Left kidney (tissue), 2 donors: ENCODE results near the gene PYROXD2. TPM values are rescaled to one million over a fixed set of nuclear protein-coding genes. Genes with fewer than 3 reads are reported as not detected.

Experiments
- DNase-seq: peaks from one replicate; pipeline ENCODE4 v3.0.0-alpha.2; 2013
- polyA plus RNA-seq: library from polyadenylated mRNA; unstranded; fragments of 120-200 nt; gene quantifications from one replicate; pipeline ENCODE4 v1.2.1, GENCODE V29; 2013; ENCODE audit not compliant: insufficient read length

Gene PYROXD2
- polyA plus RNA-seq, 1 donor, result 22.3 TPM

DNA sequence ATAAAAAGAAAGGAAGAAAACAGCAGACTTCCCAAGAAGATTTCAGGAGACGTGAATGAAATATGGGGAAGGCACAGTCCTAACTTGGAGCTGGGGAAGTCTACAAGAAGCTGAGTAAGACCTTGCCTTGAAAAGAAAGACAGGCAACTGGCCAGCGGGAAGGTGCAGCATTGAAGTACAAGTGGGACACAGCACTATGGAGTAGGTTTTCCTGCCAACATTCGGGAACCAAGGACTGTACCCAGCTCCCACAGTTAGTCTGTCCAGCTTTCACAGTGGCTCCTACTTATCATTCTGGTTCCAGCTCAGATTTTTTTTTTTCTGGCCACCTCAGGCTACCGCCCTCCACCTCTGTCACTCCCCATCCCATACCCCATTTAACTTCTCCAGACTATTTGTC lies 21.7 kb upstream of the PYROXD2 start:
- no peak for DNase-seq

DNA sequence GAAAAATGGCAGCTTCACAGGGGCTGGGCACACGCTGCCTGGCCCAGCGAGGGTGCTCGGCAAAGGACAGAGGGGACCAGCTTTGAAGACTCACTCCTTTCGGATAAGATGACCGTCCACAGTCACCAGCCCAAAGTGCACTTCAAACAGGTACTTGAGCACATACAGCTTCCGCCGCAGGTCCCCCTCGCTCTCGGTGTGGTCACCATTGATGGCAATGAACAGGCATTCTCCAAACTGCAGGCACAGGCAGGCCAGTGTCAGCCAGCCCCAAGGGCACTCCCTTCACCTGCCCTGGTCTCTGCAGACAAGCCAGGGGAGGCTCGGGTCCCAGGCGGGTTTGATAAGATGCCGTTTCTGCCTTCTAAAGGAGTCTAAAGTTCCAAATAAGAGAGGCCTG lies 20.2 kb upstream of the PYROXD2 start:
- DNase-seq, result no peak

DNA sequence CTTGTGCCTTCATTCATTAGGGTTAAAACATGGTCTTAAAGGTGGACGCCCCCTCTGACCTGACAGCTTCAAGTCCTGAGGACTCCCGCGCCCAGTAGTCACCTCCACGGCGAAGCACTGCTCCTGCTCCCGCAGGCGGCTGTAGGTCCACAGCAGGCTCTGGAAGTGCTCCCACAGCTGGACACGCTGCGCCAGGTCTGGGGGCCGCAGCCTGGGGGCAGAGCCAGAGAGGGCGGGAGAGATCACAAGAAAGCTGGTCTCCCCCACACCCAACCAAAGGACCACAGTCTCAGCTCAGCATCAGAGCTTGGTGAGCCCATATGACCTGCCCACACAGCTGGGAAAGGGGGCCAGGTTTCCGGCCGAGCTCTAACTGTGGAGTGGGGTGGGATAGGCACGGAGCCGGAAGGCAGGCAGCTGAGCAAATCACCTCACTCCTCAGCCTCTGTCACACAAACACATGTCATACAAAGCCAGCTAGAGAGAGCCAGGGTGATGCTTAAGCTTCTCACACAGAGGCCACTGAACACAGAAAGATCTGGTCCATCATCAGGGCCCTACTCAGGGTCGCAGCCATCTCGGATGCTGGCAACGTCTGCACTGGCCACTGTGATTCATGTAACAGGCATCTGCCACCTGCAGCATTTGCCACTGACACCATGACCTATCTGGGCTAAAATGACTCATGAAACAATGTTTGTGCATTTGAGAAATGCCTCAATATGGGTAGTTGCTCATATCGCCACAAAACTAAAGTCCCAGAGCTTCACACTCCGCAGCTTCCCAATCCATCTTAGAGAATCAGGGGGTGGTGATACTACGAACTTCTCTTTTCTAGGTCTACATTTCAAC lies 19.1 kb upstream of the PYROXD2 start:
- no peak for DNase-seq

DNA sequence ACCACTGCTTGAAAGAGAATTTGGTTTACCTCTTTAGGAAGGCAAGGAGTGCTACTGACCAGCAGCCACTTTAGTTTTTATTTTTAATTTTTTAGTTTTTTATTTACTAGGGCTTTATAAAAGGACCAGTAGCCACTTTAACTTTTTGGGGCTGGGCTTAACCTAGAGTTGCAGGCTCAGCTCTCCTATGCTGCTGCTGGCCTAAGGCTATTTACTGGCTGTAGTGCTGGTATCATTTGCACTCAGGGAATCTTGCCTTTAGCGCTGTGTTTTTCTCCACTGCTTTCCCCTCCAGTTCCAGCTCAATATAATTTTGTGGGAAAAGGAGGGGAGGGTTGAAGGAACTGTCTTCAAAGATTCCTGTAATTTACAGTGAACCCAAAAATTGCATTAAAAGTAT lies 18.4 kb upstream of the PYROXD2 start:
- DNase-seq, result no peak

DNA sequence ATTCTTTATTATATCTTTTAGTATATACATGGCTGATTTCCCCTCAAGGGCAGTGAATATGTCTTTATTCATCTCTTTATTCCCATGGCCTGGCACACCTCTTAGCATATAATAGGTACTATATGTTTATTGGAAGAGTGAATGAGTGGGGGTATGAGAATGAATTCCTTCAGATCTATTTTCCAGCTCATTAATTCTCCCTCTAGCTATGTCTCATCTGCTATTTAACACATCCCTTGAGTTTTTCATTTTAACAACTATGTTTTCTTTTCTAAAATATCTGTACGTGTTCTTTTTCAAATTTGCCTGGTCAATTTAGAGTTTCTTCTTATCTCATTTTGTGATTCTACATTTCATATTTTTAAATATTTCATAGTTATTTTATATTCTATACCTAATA lies 17.3 kb upstream of the PYROXD2 start:
- DNase-seq, result no peak

DNA sequence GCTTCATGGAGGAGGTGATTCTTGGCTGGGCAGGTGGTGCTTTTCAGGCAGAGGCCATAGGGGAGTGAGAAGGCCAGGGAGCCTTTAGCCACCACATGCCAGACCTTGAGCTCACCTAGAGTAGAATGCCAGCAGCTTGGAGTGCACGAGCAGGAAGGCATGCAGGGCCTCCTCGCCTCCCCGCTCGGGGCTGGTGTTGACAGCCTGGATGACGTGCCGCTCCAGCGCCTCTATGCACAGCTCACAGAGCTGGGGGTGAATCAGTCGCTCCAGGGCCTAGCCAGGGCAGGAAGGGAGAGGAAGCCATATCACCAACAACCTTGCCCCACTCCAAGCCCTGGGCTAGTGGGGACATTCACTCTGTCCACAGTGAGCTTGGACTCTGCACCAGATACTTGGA lies 16.0 kb upstream of the PYROXD2 start:
- DNase-seq, result no peak

DNA sequence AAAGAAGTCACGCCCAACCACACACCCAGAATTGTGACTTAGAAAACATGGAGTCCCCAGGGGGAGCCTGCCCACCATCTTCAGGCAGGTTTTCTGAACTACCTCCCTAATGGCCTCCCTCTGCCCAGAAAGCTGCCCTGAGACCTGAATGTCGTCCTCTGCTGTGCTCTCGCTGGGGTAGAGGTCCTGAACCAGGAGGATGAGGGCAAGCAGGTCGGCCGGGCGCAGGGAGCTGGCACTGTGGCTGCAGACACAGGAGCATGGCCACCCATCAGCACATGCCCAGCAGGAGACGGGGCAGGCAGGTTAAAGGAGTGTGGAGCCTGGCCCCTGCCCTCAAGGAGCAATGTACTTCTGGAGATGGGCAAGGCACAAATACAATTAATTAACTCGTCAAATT lies 15.4 kb upstream of the PYROXD2 start:
- DNase-seq, result no peak

DNA sequence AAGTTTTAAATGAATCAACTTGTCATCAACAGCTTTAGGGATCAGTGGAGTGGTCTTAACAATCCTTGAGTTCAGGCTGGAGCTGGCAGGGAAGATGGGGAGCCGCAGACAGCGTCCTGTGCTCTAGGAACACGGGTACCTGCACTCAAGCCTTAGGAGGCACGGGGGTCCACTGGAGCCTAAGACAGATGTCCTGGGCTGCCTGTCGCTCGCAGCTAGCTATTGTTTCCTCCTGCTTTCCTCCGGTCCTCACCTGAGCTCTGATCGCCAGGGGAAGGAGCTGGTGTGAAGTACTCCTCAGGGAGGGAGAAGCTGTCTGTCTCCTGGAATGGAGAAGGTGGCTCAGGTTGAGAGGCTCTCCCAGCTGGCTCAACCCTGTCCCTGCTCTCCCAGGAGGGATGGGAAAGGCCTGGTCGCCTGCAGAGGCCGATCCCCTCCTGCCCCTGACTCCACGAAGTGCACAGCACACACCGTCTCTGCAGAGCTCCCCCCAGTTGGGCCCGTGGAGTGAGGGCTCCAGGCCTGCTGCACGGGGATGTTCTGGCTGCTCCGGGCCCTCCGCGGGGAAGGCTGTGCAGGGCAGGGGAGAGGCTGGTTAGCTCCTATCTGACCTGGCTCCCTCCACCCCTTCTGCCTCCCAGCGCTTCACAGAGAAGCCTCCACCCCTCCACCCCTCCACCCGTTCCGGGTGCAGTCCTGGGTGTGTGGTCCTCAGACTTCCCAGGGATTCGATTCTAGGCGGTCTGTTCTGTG lies 14.5 kb upstream of the PYROXD2 start:
- DNase-seq, result no peak

DNA sequence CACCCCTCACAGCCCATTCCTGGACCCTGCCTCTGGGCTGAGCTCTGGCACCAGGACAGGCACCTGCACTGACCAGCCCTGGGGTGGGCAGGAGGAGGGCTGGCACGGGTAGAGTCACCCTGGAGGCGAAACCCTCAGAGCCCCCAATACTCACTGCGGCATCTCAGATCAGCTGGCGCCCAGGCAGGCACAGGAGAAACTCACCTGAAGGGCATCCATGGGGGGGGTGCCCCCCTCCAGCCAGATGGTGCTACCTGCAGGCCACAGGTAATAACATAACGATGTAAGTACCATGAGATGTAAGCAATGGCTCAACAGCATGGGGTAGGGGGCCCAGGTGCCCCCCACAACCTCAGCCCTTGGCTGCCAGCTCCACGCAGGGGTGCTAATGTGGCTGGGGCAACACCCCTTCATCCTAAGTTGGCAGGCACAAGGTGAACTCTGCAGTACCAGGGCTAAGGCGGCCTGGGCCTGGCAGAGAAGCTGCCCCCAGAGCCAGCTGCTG lies 12.1 kb upstream of the PYROXD2 start:
- no peak for DNase-seq

DNA sequence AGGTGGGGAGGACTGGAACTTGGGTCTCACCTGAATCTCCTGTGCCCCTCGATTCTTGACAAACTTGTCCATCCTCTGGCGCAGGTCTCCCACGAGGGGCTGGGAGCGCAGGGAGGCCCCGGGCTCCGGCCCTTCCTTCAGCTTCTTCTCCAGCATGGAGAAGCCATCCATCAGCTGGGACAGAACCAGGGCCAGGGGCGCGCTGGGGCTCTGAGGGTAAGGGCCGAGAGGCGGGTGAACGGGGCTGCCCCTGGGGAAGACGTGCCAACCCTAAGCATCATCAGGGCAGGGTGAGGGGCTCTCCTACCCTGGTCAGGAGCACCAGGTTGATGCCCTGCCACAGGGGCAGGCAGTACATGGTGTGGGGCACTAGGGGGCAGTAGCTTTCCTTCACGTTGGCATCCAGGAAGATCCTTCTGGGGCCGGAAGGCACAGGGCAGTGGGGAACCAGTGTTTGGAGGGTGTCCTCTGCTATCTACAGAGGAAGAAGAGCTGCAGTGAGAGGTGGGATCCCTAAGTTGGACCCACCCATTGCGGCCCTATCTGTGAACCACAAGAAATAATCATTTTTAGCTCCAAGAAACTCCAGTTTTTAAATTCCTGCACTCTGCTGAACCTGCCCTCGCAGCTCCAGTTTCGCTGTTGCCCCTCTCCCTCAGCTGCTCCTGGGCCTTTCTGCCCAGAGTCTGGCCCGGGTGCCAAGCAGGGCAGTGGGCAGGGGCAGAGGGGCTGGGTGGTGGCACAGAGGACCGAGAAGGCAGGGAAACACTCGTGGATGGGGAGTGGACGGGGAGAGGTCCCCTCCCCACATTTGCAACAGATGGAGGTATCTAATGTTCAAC lies 10.8 kb upstream of the PYROXD2 start:
- no peak for DNase-seq

DNA sequence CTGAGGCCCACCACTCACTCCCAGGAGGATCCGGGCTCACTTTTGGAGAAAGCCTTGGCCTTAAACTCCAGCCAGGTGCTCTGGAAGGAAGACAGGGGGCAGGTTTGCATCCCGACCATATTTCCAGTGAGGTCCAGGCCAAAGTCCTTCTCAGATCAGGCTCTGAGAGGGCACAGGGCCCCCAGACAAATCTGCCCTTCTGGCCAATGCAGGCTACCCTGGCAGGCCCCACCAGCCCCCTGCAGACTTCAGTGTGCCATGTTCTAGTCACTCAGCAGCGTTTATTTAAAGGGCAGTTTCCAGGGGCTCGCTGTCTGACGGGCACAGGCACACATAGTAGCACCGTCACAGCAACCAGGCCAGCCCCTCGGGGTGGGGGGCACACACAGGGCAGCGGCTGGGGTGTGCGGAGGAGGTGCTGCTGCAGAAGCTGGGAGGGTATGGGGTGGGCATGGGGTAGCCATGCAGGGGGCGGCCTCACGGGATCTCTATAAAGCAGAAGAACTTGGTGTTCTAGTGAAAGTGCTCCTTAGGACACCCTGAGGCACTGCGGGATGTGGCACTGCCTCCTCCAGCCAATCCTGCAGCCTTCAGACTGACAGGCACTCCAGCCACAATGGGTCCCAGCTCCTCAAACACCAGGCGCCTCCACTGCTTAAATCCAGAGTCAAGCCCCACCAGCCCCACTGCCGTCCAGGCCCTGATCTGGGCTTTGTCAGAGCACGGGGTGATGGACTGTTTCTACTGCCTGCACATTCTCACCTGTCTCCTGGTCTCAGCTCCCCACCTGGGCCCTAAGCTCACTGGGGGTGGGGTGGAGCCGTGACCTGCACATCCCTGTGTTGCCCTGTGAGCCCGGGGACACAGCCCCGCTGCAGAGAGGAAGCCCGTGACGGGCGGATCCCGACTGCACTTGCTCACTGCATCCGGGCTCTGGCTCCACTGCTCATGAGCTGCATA lies 9.6 kb upstream of the PYROXD2 start:
- DNase-seq, result no peak

DNA sequence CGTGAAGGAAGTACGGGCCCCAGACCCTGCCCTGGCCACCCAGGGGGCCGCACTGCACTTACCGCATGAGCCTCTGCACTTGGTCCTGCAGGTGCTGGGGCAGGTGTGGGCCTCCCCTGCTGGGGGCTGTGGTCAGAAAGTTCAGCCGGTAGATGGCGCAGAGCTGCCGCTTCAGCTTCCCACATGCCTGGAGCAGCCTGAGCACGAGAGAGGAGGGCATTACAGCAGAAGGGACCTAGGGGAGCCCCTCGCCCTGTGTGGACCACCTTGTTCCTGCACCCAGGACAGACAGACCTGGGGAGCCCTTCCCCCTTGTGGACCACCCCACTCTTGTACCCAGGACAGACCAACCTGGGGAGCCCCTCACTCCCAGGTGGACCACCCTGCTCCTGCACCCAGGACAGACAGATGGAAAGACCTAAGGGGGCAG lies 8.7 kb upstream of the PYROXD2 start:
- DNase-seq, result no peak

DNA sequence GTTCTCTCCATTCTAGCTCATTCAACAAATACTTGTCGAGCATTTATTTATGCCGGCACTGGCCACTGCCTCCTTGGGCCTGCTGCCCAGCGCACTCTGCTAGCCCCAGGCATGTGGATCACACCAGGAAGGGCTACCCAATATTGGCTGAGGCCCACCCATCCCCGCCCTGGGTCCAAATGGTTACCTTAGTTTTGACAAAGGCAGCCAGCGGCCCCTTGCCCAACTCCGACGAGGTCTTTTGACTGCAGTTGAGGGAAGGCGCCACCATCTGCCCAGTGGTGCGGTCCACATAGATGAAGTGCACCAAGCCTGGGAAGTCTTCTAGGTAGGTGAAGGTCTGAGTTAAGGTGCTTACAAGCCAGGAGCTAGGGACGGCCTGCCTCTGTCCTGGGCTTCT lies 7.2 kb upstream of the PYROXD2 start:
- no peak for DNase-seq

DNA sequence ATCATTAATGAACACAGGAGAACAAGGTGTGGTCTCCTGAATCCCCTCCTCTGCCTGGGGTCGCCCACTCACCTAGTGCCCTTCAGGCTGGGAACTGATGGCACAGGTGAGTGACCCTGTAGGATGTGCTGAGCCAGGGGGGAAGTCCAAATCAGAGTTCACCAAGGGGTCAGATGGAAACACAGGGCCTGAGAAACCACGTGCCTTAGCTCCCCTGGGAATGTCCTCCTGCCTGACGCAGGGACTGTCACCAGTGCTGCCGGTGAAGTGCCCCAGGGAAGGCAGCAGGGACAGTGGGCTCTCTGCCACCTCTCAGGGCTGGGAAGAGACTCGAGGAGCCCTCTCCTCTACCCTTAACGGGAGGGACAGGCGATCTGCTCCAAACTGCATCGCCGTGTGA lies 5.8 kb upstream of the PYROXD2 start:
- no peak for DNase-seq

DNA sequence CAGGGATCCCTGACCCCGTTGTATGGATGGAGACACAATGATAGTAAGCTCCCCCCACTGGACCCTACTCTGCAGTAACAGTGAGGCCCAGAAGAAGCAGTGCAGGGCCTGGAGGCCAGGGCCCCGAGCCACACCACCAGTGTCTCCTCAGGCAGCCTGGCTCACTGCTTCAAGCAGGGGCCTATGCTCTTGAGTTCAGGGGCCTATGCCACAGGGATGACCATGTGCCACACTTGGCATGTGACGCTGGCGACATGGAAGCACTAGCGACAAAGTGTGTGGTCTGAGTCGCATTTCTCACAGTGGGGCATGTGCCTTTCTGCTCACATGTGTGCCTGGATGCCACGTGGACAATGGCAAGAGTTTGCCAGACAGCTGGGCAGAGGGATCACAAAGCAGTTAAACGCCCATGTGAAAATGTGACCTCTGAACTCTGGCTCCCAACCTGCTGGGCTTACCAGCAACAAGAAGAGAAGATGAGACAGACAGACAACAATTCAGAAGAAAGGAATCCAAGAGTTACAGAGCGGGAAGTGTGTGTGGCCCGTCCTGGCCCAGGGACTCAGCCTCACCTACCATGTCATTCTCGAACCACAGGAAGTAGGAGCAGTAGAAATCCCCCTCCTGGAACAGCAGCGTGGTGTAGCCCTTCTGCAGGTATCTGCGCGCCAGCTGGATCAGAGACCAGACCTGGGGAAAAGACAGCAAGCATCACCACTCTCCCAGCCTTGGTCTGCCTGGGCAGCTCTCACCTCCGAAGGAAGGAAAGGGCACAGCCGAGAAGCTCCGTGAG lies 4.7 kb upstream of the PYROXD2 start:
- DNase-seq, result no peak

DNA sequence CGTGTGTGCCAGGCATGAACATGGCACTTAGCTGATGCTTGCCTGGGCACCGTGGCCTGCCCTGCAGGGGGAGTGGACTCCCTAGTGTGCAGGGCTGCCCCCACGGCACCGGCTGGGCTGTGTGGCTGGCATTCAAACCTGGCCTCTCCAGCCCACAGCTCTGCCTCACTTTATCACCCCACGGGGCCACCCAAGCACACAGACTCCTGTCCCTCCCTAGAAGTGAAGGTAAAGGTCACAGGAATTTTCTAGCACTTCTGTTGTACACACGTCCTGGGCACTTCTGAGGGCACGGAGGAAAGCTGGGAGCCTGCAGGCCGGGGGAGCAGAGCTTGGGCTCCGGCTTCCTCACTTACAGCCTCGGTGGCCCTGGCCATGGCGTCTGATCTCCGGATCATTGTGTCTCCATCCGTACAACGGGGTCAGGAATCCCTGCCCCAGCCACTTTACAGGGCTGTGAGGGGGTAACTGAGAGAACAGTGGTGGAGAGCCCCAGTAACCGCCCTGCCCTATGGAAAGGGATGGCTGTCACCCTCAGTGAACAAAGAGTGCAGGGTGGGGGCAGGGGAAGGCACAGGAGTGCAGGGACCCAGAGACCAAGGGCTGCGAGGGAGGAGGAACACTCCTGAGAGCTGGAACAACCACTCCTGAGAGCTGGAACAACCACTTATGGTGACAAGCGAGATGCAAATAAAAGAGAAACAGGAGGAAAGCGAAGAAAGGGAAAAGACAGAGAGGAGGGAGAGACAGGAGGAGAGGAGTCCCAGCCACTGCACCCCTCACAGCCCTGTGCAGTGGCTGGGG lies 3.9 kb upstream of the PYROXD2 start:
- DNase-seq, result no peak

DNA sequence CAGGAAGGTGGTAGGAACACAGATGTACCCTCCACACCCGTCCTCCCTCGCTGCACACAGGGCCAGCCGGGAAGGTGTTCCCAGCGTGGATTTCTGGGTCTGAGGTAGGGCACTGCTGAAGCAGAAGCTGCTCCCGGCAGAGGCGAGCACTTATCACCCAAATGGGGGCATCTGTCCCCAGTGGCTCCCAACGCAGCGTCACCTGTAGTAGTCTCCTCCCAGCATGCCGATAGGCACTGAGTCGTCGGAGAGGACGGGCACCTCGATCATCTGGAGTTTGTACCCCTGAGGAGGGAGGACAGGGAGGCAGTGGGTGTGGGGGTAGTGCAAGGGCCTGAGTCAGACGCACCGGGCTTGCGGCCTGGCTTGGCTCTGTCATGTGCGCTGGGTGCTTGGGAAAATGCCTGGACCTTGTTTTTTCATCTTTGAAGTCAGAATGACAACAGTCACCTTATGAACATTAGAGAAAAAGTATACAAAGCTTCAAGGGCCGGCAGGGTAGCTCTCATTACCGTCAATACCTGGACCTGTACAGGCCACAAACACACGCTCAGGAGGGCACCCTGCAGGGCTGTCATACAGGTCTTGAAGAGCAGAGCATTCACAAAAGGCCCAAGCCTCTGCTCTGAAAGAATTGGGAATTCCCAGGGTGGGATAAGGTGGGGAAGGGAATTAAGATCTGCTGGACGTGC lies 3.1 kb upstream of the PYROXD2 start:
- DNase-seq, result no peak

DNA sequence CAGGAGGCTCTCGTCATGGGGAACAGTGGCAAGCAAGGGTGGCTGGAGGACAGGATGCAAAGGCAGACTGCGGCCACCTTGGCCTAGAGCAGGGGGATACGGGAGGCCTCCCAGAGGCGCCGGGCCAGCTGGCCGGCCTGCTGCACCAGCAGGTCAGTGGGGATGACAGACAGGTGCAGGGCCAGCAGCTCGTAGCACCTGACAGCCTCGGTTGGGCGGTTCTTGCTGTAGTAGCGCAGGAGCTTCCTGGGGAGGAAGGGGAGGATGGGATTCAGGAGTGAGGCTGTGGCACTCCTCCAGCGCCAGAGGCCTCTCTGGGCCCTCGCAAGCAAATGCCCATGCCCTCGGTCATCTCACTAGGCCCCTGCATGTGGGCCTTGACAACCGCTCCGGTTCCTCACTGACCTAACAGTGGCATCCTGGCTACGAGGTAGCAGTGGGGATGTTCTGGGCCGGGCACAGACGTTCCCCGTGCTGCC lies 2.5 kb upstream of the PYROXD2 start:
- no peak for DNase-seq
